Keratinocyte (primary cell): ENCODE results near the gene ARMC10.

Experiments used
- EZH2 ChIP-seq: IDR thresholded peaks from one replicate; pipeline ENCODE4 v1.6.1; 2012; ENCODE audit warnings: inconsistent platforms, mild to moderate bottlenecking, low read length, moderate library complexity
- TF ChIP-seq, protein P1 (sequence below), 3 experiments: IDR thresholded peaks in 1 of 3; conservative IDR thresholded peaks in 1 of 3; optimal IDR thresholded peaks in 1 of 3; 2 replicates in 2 of 3; 3 replicates in 1 of 3; pipeline versions ENCODE3 to v1.5.1; 2011; ENCODE audit warnings: low read length in 3 of 3, mild to moderate bottlenecking in 3 of 3, moderate library complexity in 2 of 3, control low read depth in 1 of 3, inconsistent platforms in 1 of 3; ENCODE audit not compliant: insufficient read depth in 2 of 3; ENCODE audit errors: extremely low read depth in 1 of 3

DNA sequence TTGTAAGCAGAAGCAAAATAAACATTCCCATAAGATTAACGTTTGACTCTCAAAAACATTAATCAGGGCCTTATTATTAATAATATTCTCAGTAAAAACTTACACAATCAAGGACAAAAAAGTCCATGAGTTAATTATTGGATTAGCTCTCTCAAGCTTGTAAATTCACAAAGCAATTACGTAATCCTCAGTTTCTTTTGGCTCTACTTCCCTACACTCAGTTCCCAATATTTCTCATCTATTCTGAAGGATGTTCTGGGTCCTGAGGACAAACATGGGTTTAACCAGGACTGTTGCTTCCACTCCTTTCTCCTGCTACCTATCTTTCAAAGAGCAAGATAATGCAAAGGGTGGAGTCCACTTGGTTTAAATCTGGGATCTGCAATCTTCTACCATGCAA lies 15.5 kb upstream of the ARMC10 start:
- TF ChIP-seq, protein P1, sequence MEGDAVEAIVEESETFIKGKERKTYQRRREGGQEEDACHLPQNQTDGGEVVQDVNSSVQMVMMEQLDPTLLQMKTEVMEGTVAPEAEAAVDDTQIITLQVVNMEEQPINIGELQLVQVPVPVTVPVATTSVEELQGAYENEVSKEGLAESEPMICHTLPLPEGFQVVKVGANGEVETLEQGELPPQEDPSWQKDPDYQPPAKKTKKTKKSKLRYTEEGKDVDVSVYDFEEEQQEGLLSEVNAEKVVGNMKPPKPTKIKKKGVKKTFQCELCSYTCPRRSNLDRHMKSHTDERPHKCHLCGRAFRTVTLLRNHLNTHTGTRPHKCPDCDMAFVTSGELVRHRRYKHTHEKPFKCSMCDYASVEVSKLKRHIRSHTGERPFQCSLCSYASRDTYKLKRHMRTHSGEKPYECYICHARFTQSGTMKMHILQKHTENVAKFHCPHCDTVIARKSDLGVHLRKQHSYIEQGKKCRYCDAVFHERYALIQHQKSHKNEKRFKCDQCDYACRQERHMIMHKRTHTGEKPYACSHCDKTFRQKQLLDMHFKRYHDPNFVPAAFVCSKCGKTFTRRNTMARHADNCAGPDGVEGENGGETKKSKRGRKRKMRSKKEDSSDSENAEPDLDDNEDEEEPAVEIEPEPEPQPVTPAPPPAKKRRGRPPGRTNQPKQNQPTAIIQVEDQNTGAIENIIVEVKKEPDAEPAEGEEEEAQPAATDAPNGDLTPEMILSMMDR (optimal IDR thresholded peaks at IDR 0.05 in 1 of 3, IDR thresholded peaks at IDR 0.05 in 1 of 3, conservative IDR thresholded peaks at IDR 0.05 in 1 of 3; ENCODE audit: extremely low read depth in 1 of 3, insufficient read depth in 2 of 3, low read length in 3 of 3), result no peak
- TF ChIP-seq EZH2, result no peak
